HG03139 (cell line): ENCODE results near the gene XPR1.

Source experiments
- ATAC-seq: cut with Tn5 transposase; IDR thresholded peaks from one replicate; pipeline ENCODE4 v1.9.1; 2021; ENCODE audit not compliant: unreplicated experiment

XPR1 gene

DNA sequence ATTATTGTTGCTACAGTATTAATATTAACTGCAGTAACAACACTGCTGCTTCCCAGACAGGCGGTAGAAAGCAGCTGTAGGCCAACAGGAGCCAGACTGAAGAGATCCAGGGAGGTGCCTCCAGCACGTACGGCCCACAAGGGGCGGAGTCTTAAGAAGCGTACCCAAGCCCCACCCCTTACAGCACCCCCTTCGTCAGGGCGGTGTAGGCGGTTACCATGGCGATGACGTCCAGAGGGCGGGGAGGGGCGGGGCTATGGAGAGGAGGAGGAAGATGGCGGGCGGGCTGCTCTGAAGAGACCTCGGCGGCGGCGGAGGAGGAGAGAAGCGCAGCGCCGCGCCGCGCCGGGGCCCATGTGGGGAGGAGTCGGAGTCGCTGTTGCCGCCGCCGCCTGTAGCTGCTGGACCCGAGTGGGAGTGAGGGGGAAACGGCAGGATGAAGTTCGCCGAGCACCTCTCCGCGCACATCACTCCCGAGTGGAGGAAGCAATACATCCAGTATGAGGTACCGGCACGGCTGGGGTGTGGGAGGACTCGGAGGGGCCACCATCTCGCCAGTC lies at the start of gene XPR1:
Gene XPR1, plus strand, starts transcription at position 257 of the 560 bp plus-strand sequence. Its CDS starts 180 bp downstream, at position 437.
- peak; percentile 98 for ATAC-seq

DNA sequence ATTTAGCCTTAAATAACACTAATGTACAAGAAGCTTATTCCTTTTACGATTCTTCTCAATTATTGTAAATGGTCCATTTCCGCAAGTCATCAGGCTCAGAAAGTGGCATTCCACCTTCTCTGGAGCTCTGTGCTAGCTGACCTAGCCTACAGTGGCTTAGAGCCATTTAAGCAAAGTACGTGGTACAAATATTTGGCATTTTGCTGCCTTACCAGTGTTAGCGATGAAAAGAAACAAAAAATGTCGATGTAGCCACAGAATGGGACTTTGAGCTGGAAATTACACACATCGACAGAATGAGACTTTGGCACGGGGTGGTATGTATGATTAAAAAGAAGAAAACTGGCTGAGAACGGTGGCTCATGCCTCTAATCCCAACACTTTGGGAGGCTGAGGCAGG lies 47.0 kb upstream of the XPR1 start:
- no peak for ATAC-seq

DNA sequence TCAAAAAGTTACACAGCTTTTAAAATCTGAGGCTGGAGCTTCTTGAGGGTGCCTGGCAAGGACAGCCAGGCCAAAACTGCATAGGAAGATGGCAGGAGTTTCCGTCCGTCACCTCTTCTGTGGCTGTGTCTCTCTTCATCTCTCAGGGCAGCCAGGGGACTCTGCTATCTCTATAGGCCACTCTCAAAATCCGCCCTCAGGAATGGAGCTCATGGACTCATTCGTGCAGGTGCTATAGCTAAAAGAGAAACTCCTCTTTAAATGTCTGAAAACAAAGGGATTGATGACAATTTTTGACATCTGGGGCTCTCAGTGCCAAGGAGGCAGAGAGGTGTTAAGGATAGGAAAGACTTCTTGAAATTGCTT lies 45.8 kb upstream of the XPR1 start:
- ATAC-seq: no peak

DNA sequence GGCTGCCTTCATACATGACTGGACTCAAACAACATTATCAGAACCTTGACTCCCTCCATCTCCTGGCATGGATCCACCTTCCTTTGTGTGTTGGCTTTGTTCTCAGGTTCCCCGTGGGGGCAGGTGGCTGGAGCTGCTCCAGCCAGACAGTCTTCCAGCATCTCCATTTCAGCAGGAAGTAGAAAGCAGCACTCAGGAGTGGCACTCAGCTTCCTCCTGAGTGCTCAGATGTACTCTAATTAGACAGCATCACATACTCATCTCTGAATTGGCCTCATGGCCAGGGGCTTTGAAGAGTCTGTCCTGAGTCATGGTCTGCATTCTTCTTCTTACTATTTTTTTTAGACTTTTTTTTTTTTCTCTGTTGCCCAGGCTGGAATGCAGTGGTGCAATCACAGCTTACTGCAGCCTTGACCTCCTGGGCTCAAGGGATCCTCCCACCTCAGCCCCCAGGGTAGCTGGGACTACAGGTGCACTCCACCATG lies 45.1 kb upstream of the XPR1 start:
- ATAC-seq: no peak

DNA sequence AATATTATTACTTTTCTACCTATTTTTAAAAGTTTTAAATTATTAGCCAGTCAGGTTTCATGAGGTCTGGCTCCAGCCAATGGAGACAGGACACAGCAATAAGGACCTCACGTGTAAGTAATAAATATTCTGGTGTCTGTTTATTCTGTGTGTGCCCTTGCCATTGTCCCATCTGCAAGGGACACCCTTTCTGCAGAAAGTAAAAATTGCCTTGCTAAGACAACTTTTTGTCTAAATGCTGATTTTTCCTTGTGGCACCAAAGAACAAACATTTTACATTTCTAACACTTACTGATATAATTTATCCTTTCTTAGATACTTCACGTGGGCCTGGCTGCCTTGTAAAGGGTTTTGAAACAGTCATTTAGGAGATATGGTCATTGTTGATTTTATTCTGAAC lies 43.7 kb upstream of the XPR1 start:
- ATAC-seq: no peak

DNA sequence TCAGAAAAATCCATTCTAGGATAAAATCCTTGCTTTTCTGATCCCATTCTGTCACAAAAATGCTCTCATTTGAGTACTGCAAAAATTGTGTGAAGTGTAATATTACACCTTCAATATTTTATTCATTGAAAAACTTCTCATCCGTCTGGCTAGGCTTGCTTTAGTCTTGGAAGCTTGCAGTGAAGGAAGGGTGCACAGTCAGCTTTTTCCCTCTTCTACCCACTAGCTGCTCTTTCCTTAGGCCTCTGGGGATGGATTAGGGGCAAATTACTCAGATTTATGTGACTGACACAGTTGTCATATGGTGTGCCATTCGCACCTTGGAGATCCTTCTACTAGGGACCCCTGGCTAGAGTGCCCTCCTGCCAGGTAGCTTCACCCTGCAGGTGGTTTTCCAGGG lies 40.9 kb upstream of the XPR1 start:
- ATAC-seq: no peak

DNA sequence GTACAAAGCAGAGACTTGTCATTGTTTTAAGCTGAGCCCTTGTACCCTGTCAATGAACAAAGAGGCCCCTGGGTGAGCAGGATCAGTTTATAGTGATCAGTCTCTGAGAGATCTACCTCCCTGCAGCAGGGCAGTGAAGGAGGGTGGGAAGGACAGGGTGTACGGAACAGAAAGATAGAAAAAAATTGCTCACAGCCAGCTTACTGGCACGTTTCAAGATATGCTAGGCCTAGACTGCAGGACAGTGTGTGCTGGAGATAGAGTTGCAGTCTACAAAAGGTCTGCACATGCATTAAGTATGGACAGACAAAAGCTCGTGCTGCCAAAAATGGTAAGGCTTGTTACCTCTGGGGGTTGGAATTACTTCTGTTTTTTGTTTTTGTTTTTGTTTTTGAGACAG lies 38.4 kb upstream of the XPR1 start:
- no peak for ATAC-seq

DNA sequence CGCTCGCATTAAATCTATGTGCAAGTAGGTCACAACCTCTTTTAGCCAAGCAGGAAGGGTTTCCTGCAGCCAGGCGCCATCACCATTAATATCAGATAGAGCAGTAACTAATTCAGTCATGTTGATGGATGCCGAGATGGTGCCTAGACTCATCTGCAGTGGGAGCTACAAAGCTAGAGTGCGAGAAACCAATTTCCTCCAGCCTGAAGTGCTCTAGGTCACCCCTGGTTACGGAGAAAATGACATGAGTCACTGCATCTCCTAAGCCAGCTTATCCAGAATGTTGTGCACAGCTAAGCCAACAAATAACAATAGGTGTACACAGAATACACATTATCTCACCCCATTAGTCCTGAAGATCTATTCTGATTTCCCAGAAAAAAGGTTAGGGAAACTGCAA lies 37.1 kb upstream of the XPR1 start:
- ATAC-seq: no peak

DNA sequence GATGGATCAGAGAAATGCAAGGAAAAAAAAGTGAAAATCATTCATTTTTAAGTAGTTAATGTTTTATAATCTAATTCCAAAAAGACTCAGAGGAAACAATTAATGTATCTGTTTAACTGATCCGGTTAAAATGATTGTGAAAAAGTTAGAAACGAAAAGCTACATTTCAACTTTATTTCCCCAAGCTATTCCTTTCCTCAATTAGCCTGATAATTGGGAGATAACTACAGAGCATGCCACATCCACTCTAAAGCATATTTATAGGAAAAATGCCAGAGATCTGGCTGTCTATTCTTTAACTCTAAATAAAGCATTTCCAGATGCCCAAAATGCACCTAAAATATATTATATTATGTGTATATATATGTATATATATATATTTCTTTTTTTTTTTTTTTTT lies 35.9 kb upstream of the XPR1 start:
- no peak for ATAC-seq

DNA sequence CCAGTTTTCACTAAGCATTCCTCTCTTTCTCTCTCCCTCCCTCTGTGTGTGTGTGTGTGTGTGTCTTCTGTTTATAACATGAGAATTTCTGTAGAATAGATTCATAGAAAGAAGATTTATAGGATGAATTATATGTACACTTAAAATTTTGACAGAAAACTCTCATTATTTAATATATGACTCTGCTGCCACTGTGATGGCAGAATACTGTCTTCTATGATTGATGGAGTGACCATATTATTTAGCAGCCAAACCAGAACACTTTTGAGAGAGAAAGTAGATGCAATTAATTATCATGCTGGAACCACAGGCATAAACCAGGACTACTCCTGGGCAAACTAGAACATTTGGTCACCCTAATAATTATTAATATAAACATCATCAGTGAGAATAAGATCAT lies 34.3 kb upstream of the XPR1 start:
- no peak for ATAC-seq

DNA sequence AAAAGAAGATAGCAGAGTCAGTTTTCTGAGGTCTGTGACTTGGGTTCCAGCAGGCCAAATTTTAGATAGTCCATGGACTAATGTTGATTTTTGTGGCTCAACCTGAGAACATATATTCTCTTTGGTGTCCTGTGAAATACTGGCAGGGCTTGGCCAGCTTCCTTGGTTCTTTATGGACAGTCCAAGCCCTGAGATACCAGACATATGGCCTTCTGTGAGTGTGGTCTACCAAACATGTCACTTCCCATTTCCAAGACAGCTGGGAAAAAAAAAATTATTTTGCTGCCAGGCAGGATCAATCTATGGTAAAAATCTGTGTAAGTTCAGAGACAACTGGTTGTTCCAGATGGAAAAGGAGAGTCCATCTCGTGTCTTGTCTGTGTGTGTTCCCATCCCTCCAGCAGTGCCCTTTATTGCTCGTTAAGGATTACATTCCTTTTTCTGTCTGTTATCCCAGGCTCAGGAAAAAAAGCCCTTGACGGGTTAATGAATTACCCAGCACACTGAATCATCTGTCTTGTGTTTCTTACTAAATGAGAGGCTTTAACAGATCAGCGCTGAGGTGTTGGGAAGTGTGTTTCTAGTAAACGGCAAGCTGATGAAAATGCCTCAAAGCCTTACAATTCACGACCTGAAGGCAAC lies 33.4 kb upstream of the XPR1 start:
- ATAC-seq: no peak

DNA sequence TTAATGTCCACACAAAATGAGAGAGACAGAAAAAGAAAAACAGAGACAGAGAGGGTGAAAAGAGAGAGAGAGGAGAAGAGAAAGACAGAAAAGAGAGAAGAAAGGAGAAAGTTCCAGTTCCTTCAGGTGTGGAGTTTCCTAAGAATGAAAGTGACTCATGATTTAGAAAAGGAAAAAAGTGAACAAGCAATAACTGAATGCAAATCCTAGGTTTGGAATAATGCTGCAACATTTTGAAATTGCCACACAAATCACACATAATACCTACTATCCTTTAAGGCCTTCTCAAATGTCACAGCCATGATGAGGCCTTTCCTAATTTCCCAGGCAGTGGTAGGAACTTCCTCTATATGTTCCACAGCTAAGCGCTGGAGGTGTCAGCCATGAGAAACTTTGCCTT lies 31.5 kb upstream of the XPR1 start:
- ATAC-seq: no peak

DNA sequence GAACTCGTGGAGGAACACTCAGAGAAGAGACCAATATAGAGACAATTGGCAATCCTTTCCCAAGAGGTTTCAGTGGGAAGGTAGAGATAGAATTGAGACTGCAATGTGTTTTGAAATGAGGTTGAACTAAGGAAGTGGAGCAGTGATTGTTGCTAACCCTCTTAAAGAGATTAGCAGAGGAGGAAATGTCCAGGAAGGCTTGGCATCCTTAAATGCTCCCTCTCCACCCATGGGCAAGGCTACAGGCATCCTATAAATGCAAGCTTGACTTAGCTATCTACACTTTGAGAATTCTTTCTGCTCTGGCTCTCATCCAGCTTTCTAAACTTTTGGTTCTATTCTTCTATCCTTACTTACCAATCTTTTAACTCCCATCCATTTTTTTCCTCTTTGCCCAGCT lies 30.3 kb upstream of the XPR1 start:
- ATAC-seq: no peak

DNA sequence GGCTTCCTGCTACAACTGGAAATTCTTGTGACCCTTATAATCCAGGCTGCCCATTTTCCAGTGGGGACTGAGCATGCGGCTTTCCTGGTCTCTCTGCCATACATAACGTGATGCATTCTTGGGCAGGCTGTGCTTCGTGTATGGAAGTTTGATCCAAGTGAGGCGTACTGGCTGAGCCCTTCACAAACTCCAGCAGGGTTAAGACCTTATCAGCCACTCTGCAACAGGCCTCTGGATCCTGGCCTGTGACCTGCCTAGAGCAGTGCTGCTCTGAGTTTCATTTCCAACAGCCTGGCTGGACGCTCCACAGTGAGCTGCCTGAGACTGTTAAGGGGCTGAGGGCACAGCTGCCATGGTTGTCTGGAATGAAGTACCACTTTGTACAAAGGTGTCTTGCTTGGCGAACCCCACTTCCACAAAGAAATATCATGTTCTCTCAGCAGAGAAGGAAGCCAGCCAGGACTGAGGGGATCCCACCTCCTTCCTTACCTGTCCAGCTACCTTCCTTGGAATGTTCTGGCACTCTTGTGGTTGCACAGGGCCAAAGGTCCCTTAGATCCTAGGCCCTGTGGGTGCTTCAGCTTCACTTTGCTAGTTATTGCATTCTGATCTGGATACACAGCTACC lies 28.5 kb upstream of the XPR1 start:
- ATAC-seq: no peak

DNA sequence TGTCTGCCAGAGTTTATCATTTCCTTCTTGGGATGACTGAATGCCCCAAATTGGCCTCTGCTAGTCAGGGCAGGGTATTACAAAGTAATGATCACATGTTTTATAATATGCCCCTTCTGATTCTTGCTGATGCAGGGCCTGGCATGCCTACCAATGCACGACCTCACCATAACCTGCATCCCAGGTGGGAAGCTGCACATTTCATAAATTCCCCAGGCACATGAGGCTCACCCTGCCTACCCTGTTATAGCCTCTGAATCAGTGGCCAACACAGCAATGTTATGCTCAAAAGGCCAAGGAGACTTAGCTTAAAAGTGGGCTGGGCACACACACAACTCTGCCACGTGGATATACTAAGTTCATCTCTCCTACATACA lies 28.0 kb upstream of the XPR1 start:
- ATAC-seq: no peak

DNA sequence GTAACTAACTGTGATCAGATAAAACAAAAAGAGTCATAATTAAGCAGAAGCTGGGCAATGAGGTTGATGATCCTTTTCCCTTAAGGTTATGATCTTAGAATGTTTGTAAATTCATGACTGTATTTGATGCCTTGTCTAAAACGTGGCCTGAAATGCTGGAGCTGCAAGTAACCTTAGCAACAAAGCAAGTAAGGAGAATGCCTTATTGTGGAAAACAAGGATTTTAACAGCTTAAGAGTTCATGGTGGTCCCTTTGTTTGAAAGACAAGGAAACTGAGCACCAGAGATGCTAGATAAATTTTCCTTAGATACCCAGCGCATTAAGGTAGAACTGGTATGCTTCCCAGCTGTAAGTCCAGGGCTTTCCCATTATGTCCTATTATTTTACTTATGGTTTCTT lies 25.7 kb upstream of the XPR1 start:
- no peak for ATAC-seq

DNA sequence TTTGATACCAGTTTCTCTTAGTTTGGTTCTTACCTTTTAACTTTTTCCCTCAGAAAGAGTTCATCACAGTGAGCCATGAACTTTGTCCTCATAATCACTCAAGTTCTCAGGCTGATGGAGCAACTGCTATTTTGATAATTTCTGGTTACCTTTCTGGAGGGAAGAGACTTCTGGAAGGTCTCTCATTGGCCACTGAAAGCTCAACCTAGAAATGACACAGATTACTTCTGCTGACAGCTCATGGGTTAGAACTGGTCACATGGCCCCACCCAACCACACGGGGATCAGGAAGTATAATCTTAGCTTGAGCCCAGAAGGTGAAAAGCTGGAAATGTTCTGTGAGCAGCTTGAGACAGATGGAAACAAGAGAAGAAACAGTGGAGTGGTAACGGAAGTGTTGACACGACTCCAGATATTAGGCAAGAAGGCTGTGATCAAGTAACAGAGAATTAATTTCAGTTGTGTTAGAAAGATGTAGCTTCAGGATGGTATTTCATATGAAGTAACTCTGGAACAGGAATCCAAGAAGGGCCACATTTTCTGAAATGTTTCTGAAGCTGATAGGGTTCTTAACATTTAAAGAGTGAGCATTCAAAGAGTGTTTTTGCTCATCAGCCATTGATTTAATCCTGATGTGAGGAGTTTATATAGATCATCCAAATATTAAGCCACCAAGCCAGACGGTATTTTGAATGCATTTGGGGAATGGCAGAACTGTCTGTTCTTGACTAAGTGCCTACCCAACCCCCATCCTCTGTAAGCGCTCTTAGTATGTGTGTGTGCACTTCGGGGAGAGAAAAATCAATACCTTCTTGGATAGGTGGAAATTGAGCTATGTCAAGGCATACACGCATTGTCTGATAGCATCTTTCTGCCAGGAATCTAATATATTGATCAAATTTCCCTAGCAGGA lies 21.9 kb upstream of the XPR1 start:
- no peak for ATAC-seq

DNA sequence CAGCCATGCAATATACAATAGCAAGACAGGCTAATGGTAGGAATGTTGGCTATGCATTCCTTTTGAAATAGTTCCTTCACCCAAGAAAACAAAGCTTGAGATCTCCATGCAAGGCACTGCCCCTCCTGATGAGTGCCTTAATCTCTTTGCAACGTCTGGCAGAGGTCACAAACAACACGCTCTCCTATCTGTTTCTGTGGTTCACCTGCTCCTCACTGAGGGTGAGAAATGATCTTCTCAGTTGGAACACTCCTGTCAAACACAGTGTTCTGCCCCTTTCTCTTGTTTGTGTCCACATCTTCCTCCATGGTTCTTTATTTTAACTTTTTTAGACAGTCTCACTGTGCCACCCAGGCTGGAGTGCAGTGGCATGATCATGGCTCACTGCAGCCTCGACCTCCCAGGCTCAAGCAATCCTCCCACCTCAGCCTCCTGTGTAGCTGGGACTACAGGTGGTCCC lies 21.2 kb upstream of the XPR1 start:
- no peak for ATAC-seq

DNA sequence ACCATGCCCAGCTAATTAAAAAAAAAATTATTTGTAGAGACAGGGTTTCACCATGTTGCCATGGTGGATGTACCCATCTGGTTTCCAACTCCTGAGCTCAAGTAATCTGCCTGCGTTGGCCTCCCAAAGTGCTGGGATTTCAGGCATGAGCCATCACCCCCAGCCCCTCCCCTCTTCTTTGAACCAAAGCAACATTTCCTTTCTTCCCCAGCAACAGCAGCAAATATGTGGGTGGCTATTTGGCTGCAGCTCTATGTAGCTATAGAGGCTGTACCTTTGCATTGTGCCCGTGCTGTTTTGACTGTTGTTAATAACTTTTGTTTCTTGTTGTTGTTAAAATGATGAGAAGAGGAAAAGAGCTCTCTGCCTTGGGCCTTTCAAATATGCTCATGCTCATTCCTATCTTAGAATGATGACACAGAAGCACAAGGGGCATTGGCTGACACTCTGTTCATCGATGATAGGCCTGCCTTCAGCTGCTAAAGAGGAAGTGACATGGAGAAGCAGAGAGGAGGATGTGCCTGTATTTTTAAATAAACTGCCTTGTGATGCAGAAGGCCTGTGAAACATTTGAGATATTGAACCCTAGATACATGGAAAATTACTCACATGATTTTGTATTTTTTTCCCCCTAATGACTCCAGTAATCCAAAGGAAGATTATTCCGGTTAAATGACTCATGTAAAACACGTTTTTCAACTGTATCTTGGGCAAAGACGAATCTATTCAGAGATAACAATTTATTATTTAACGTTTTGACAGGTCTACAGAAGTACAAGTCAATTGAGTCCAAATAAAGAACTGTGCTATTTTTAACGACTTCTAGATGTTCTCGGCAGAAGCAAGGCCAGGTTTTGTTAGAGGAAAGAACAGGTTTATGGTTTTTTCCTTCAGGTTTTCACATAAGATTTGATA lies 20.5 kb upstream of the XPR1 start:
- no peak for ATAC-seq

DNA sequence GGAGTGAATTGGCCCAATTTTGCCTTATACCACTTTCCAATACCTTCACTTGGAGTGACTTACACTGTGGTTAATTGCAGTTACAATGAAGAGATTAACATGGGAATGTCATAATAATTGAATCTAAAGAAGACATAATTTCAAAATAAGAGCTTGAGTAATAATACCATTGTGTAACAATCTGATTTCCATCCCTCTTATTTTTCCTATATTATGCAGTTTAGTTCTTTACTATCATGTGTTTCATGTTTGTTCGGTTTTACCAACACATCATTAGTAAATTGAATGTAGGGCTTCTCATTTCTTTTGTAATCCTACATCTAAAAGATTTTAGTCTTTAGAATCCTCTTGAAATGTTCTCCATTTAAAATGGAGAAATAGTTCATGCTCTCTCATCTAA lies 19.2 kb upstream of the XPR1 start:
- no peak for ATAC-seq

DNA sequence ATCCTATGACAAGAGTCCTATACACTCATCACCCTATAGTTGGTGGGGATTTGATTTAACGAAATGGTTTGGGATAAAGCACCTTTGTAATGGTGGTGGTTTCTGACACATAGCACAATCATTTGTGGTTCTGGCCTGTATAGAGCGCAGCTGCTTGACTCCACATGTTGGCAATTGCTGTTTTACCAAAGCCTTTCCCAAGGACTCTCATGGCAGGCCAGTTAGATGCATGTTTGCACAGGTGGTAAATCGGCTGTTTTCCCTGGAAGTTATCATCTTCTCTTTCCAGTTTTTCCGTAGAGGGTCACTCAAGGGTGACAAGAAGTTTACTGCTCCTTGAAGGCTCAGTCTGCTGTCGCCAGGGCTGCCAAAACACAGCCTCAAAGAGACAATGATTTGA lies 17.1 kb upstream of the XPR1 start:
- no peak for ATAC-seq
